ENCODE measurements around the gene ORM2. TPM values are rescaled to one million over a fixed set of nuclear protein-coding genes. Genes with fewer than 3 reads are reported as not detected.
"Not testable (repeated sequence)": the region's sequence is repeated elsewhere in the genome, so short reads cannot be mapped to it uniquely, and the experiment has no call there.

ORM2 gene
- total and polyA plus RNA-seq, 2 experiments from 2014 or later: 0.76 TPM

DNA sequence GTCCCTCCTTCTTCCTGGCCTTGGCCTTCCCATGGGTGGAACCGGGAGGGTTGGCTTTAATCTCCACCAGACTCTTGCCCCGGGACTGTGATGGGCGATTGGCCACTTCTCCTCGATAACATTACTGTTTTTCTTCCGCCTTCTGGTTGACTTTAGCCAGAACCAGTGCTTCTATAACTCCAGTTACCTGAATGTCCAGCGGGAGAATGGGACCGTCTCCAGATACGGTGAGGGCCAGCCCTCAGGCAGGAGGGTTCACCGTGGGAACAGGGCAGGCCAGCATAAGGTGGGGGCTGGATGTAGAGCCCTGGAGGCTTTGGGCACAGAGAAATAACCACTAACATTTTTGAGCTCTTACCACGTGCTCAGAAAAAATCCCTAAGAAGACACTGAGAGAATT, 967 bp downstream of the ORM2 start (continued):
- TF ChIP-seq, protein P1, sequence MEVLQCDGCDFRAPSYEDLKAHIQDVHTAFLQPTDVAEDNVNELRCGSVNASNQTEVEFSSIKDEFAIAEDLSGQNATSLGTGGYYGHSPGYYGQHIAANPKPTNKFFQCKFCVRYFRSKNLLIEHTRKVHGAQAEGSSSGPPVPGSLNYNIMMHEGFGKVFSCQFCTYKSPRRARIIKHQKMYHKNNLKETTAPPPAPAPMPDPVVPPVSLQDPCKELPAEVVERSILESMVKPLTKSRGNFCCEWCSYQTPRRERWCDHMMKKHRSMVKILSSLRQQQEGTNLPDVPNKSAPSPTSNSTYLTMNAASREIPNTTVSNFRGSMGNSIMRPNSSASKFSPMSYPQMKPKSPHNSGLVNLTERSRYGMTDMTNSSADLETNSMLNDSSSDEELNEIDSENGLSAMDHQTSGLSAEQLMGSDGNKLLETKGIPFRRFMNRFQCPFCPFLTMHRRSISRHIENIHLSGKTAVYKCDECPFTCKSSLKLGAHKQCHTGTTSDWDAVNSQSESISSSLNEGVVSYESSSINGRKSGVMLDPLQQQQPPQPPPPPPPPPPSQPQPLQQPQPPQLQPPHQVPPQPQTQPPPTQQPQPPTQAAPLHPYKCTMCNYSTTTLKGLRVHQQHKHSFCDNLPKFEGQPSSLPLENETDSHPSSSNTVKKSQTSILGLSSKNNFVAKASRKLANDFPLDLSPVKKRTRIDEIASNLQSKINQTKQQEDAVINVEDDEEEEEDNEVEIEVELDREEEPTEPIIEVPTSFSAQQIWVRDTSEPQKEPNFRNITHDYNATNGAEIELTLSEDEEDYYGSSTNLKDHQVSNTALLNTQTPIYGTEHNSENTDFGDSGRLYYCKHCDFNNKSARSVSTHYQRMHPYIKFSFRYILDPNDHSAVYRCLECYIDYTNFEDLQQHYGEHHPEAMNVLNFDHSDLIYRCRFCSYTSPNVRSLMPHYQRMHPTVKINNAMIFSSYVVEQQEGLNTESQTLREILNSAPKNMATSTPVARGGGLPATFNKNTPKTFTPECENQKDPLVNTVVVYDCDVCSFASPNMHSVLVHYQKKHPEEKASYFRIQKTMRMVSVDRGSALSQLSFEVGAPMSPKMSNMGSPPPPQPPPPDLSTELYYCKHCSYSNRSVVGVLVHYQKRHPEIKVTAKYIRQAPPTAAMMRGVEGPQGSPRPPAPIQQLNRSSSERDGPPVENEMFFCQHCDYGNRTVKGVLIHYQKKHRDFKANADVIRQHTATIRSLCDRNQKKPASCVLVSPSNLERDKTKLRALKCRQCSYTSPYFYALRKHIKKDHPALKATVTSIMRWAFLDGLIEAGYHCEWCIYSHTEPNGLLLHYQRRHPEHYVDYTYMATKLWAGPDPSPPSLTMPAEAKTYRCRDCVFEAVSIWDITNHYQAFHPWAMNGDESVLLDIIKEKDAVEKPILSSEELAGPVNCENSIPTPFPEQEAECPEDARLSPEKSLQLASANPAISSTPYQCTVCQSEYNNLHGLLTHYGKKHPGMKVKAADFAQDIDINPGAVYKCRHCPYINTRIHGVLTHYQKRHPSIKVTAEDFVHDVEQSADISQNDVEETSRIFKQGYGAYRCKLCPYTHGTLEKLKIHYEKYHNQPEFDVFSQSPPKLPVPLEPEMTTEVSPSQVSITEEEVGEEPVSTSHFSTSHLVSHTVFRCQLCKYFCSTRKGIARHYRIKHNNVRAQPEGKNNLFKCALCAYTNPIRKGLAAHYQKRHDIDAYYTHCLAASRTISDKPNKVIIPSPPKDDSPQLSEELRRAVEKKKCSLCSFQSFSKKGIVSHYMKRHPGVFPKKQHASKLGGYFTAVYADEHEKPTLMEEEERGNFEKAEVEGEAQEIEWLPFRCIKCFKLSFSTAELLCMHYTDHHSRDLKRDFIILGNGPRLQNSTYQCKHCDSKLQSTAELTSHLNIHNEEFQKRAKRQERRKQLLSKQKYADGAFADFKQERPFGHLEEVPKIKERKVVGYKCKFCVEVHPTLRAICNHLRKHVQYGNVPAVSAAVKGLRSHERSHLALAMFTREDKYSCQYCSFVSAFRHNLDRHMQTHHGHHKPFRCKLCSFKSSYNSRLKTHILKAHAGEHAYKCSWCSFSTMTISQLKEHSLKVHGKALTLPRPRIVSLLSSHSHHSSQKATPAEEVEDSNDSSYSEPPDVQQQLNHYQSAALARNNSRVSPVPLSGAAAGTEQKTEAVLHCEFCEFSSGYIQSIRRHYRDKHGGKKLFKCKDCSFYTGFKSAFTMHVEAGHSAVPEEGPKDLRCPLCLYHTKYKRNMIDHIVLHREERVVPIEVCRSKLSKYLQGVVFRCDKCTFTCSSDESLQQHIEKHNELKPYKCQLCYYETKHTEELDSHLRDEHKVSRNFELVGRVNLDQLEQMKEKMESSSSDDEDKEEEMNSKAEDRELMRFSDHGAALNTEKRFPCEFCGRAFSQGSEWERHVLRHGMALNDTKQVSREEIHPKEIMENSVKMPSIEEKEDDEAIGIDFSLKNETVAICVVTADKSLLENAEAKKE (CRISPR knock-in tag; IDR thresholded peaks at IDR 0.05): no peak
- TF ChIP-seq, protein P2, sequence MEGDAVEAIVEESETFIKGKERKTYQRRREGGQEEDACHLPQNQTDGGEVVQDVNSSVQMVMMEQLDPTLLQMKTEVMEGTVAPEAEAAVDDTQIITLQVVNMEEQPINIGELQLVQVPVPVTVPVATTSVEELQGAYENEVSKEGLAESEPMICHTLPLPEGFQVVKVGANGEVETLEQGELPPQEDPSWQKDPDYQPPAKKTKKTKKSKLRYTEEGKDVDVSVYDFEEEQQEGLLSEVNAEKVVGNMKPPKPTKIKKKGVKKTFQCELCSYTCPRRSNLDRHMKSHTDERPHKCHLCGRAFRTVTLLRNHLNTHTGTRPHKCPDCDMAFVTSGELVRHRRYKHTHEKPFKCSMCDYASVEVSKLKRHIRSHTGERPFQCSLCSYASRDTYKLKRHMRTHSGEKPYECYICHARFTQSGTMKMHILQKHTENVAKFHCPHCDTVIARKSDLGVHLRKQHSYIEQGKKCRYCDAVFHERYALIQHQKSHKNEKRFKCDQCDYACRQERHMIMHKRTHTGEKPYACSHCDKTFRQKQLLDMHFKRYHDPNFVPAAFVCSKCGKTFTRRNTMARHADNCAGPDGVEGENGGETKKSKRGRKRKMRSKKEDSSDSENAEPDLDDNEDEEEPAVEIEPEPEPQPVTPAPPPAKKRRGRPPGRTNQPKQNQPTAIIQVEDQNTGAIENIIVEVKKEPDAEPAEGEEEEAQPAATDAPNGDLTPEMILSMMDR (conservative IDR thresholded peaks at IDR 0.05; ENCODE audit: low read depth in 2 of 2): no peak
- TF ChIP-seq CREB1 (CRISPR knock-in tag; IDR thresholded peaks at IDR 0.05; ENCODE audit: low read depth): no peak
- TF ChIP-seq, protein P3, sequence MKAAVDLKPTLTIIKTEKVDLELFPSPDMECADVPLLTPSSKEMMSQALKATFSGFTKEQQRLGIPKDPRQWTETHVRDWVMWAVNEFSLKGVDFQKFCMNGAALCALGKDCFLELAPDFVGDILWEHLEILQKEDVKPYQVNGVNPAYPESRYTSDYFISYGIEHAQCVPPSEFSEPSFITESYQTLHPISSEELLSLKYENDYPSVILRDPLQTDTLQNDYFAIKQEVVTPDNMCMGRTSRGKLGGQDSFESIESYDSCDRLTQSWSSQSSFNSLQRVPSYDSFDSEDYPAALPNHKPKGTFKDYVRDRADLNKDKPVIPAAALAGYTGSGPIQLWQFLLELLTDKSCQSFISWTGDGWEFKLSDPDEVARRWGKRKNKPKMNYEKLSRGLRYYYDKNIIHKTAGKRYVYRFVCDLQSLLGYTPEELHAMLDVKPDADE (IDR thresholded peaks at IDR 0.05): no peak

DNA sequence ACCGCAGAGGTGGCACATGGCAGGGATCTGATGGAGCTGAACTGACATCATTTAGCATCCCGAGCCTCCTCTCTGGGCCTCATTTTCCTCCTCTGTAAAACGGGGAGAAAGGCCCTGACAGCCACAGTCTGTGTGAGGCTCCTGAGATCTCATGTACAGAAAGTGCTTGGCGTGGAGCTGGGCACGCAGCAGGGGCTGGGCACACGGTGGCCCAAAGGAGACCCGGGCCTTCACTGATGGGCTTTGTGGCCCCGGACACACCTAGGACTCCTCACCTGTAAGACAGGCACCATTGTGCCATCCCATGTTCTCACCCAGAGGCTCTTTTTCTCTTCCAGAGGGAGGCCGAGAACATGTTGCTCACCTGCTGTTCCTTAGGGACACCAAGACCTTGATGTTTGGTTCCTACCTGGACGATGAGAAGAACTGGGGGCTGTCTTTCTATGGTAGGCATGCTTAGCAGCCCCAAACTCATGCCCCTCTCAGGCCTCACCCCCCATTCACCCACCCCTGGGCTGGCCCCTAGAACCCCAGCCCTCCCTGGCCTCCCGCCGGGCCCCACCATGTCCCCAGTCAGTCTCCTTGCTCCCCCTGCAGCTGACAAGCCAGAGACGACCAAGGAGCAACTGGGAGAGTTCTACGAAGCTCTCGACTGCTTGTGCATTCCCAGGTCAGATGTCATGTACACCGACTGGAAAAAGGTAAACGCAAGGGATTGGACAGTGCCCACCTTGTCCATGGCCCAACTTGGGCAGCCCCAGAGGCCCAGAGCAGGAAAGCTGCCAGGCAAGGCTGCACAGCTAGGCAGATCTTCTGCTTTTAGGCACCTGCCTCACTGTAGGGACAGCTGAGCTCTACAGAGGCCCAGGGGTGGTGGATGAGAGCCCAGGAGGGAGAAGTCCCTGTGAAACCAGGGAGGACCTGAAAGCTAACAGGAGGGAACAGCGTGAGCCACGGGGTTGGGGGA, 1.8 kb downstream of the ORM2 start:
- not testable (repeated sequence) for H3F3A ChIP-seq (replicated peaks; ENCODE audit: low read depth); H2AFZ ChIP-seq; H3K9me2 ChIP-seq (ENCODE audit: insufficient read depth); DNase-seq (ENCODE audit: low spot score); H3K4me3 Mint-ChIP-seq; H4K20me1 ChIP-seq (replicated peaks; ENCODE audit: insufficient read depth); H3K4me1 Mint-ChIP-seq; ATAC-seq; H3K36me3 ChIP-seq (ENCODE audit: insufficient read depth); H3K79me2 ChIP-seq (replicated peaks; ENCODE audit: insufficient read depth); H3K27me3 ChIP-seq (ENCODE audit: insufficient read depth); H3K4me3 ChIP-seq; H3K27ac Mint-ChIP-seq; H3K4me2 ChIP-seq; H3K4me1 ChIP-seq (ENCODE audit: insufficient read depth); H3K27ac ChIP-seq (ENCODE audit: low read depth); H3K9me3 Mint-ChIP-seq
- Mint-ChIP-seq H3K27me3 (ENCODE audit: insufficient read depth, low read depth, poor library complexity) (peaks cover 12% of the 10 kb centered on the region), H3K36me3 (ENCODE audit: low read depth) (peaks cover 19% of the 10 kb centered on the region)

DNA sequence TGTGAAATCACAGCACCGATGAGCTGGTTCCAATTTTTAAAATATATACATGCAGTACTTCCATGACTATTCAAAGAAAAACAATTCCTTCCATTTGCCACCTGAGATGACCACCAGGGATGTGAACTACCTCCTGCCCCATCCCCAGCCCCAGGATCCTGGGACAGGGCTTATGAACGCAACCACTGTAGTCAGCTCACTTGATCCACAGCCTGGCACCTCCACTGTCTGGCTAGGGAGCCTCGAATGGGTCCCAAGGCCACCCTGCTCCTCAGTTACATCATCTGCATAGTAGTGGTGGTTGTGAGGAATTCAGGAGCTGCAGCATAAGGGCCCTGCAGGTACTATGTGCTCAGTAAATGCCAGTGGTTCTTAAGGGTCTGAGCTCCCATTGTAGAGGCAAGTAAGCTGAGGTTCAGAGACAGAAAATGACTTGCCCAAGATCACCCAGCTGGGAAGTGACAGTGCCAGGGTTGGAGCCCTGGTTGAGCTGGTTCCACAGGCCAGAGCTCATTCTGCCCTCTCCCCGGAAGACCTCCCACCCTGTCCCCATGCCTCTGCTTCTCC, 2.9 kb downstream of the ORM2 start:
- not testable (repeated sequence) for H3K9me3 Mint-ChIP-seq; H3K27ac Mint-ChIP-seq; H3K4me2 ChIP-seq; H3K4me3 ChIP-seq; H4K20me1 ChIP-seq (replicated peaks; ENCODE audit: insufficient read depth); H3K27me3 ChIP-seq (ENCODE audit: insufficient read depth); H3K36me3 ChIP-seq (ENCODE audit: insufficient read depth); DNase-seq (ENCODE audit: low spot score); H3K27ac ChIP-seq (ENCODE audit: low read depth); H3F3A ChIP-seq (replicated peaks; ENCODE audit: low read depth); H3K79me2 ChIP-seq (replicated peaks; ENCODE audit: insufficient read depth); H3K9me2 ChIP-seq (ENCODE audit: insufficient read depth); H3K4me3 Mint-ChIP-seq; H2AFZ ChIP-seq; H3K4me1 Mint-ChIP-seq; H3K4me1 ChIP-seq (ENCODE audit: insufficient read depth)
- Mint-ChIP-seq H3K27me3 (ENCODE audit: insufficient read depth, low read depth, poor library complexity) (peaks cover 12% of the 10 kb centered on the region), H3K36me3 (ENCODE audit: low read depth) (peaks cover 28% of the 10 kb centered on the region)
- peak; percentile 32 for ATAC-seq
